ENCODE data around the gene CRACR2A.

The CRACR2A gene

DNA sequence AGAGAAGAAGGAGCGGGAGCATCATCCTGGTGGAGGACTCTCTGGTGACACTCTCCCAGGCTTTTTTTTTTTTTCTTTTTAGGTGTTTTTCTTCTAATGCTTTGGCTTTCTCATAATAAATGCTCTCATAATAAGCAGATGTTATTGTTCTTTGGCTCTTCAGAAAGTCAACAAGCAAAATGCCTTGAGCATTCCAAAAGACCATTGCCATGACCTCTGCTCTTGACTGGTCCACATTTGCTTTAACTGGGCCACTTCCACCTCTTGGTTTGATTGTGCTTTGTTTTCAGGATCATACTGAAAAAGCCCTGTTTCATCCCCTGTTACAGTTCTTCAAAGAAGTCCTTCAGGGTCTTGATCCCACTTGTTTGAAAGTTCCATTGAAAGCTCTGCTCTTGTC is 36.9 kb downstream of the CRACR2A start:
- ChIA-PET CTCF (no interaction called here), POLR2A (no interaction called here)
- H3K36me3 ChIP-seq (ENCODE audit: control insufficient read depth in 4 of 4, insufficient read depth in 4 of 4, low read length in 3 of 4) = peaks cover 0 to 23% (median 9%) of the 10 kb centered on the region in 4 experiments
- no CpG with 5 or more reads among the region's 1 CpG for WGBS (ENCODE audit: insufficient coverage)
- H3K9me3 ChIP-seq (ENCODE audit: control extremely low read depth in 1 of 5, control insufficient read depth in 4 of 5, insufficient read depth in 2 of 5, low read depth in 1 of 5, low read length in 4 of 5) = no peaks in the 10 kb centered on the region
- DNase-seq = no peak
- no peak overlapping the region for H3K4me3 ChIP-seq (ENCODE audit: control insufficient read depth in 1 of 7, extremely low read depth in 1 of 7, insufficient read depth in 4 of 7, low read depth in 2 of 7, low read length in 6 of 7)
- H3K27me3 ChIP-seq (replicated peaks in 2 of 5; ENCODE audit: control insufficient read depth in 4 of 5, insufficient read depth in 5 of 5, low read length in 4 of 5) = no peaks in the 10 kb centered on the region
- peaks cover 0 to 6% (median 3%) of the 10 kb centered on the region in 4 experiments for H3K4me1 ChIP-seq (ENCODE audit: control extremely low read depth in 1 of 4, control insufficient read depth in 4 of 4, insufficient read depth in 4 of 4, low read length in 3 of 4)
- no peak overlapping the region for H3K27ac ChIP-seq (ENCODE audit: insufficient read depth in 1 of 2, low read depth in 1 of 2, low read length in 2 of 2, poor library complexity in 1 of 2, severe bottlenecking in 2 of 2)

DNA sequence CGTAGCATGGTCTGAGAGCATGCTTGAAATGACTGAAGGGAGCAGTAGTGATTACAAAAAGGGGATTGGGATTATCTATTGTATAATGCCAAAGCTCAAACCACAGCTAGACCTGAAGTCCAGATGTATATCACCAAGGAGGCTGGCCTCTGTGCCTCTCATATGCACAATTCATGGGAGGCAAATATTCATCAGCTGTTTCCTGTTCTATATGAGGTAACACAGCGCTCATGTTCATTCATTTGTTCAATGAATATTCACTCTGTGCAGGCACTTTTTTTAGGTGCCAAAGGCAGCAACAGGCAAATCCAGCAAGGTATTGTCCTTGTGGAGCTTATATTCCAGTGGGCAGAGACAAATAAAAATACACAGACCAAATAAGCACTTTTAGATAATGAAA is 39.0 kb downstream of the CRACR2A start:
- no peak for DNase-seq
- H3K9me3 ChIP-seq (ENCODE audit: control extremely low read depth in 1 of 5, control insufficient read depth in 4 of 5, insufficient read depth in 2 of 5, low read depth in 1 of 5, low read length in 4 of 5) = no peaks in the 10 kb centered on the region
- ChIA-PET CTCF (no interaction called here), POLR2A (no interaction called here)
- H3K27me3 ChIP-seq (replicated peaks in 2 of 5; ENCODE audit: control insufficient read depth in 4 of 5, insufficient read depth in 5 of 5, low read length in 4 of 5) = no peaks in the 10 kb centered on the region
- no peak overlapping the region for H3K4me3 ChIP-seq (ENCODE audit: control insufficient read depth in 1 of 7, extremely low read depth in 1 of 7, insufficient read depth in 4 of 7, low read depth in 2 of 7, low read length in 6 of 7)
- 100% methylated on average over 2 of the region's 2 CpGs for WGBS (ENCODE audit: insufficient coverage)
- peaks cover 0 to 26% (median 9%) of the 10 kb centered on the region in 4 experiments for H3K36me3 ChIP-seq (ENCODE audit: control insufficient read depth in 4 of 4, insufficient read depth in 4 of 4, low read length in 3 of 4)
- peaks cover 0 to 6% (median 3%) of the 10 kb centered on the region in 4 experiments for H3K4me1 ChIP-seq (ENCODE audit: control extremely low read depth in 1 of 4, control insufficient read depth in 4 of 4, insufficient read depth in 4 of 4, low read length in 3 of 4)
- H3K27ac ChIP-seq (ENCODE audit: insufficient read depth in 1 of 2, low read depth in 1 of 2, low read length in 2 of 2, poor library complexity in 1 of 2, severe bottlenecking in 2 of 2) = no peak overlapping the region

DNA sequence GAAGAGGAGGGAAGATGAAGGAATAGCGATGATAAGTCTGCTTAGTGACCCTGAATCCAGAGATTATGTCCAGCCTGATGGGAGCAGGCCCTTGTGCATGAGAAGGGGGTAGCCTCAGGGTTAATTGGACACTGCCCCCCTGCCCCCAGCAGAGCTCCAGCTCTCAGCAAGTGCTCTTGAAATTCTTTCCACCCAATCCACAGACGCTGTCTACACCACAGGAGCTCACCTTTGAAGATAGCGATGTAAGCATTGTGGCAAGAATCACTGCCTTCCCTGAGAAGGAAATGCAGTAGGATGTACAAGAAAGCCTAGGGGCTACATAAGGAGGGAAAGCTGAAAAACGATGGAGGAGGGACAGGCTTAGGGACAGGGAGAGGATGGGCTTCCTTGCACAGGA is 39.4 kb downstream of the CRACR2A start:
- H3K4me3 ChIP-seq (ENCODE audit: control insufficient read depth in 1 of 7, extremely low read depth in 1 of 7, insufficient read depth in 4 of 7, low read depth in 2 of 7, low read length in 6 of 7) = no peak overlapping the region
- no peak overlapping the region for H3K27ac ChIP-seq (ENCODE audit: insufficient read depth in 1 of 2, low read depth in 1 of 2, low read length in 2 of 2, poor library complexity in 1 of 2, severe bottlenecking in 2 of 2)
- no peaks in the 10 kb centered on the region for H3K27me3 ChIP-seq (replicated peaks in 2 of 5; ENCODE audit: control insufficient read depth in 4 of 5, insufficient read depth in 5 of 5, low read length in 4 of 5)
- 100% methylated on average over 3 of the region's 4 CpGs for WGBS (ENCODE audit: insufficient coverage)
- peaks cover 0 to 26% (median 9%) of the 10 kb centered on the region in 4 experiments for H3K36me3 ChIP-seq (ENCODE audit: control insufficient read depth in 4 of 4, insufficient read depth in 4 of 4, low read length in 3 of 4)
- no peaks in the 10 kb centered on the region for H3K9me3 ChIP-seq (ENCODE audit: control extremely low read depth in 1 of 5, control insufficient read depth in 4 of 5, insufficient read depth in 2 of 5, low read depth in 1 of 5, low read length in 4 of 5)
- POLR2A ChIA-PET = no interaction called here
- peaks cover 0 to 6% (median 3%) of the 10 kb centered on the region in 4 experiments for H3K4me1 ChIP-seq (ENCODE audit: control extremely low read depth in 1 of 4, control insufficient read depth in 4 of 4, insufficient read depth in 4 of 4, low read length in 3 of 4)
- DNase-seq = no peak
- CTCF ChIA-PET = interaction anchor here (1.6 kb wide), 1 partner anchor 10 kb away, joined by 4 read pairs; no protein-coding TSS in a partner anchor

DNA sequence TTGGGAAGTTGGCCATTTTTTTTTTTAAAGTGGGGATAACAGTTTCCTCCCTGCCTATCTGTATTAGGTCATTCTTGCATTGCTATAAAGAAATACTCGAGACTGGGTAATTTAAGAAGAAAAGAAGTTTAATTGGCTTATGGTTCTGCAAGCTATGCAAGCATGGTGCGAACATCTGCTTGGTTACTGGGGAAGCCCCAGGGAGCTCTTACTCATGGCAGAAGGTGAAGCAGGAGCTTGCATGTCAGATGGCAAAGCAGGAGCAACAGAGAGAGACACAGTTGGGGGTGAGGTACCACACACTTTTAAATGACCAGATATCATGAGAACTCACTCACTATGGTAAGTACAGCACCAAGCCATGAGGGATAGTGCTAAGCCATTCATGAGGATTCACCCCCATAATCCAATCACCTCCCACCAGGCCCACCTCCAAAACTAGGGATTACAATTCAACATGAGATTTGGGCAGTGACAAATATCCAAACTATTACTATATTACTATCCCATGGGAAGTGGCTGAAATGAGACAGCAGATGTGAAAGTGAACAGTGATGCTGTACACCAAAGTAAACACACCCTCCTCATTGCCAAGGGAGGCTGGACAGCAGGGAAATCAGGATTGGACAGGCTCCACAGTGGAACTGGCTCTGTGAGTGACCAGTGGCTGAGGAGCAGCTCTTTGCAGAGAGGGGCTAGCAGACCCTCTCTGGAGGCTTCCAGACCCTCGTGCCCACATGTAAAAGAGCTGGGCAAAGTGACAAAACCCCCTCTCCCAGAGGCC is 40.5 kb downstream of the CRACR2A start:
- CTCF ChIA-PET = interaction anchor here (1.6 kb wide), 1 partner anchor 11 kb away, joined by 4 read pairs; no protein-coding TSS in a partner anchor
- Histone ChIP-seq H3K36me3 (ENCODE audit: control insufficient read depth in 4 of 4, insufficient read depth in 4 of 4, low read length in 3 of 4) (peaks cover 0 to 24% (median 9%) of the 10 kb centered on the region in 4 experiments), H3K9me3 (ENCODE audit: control extremely low read depth in 1 of 5, control insufficient read depth in 4 of 5, insufficient read depth in 2 of 5, low read depth in 1 of 5, low read length in 4 of 5) (no peaks in the 10 kb centered on the region), H3K4me1 (ENCODE audit: control extremely low read depth in 1 of 4, control insufficient read depth in 4 of 4, insufficient read depth in 4 of 4, low read length in 3 of 4) (no peaks in the 10 kb centered on the region), H3K4me3 (ENCODE audit: control insufficient read depth in 1 of 7, extremely low read depth in 1 of 7, insufficient read depth in 4 of 7, low read depth in 2 of 7, low read length in 6 of 7) (no peak overlapping the region), H3K27ac (ENCODE audit: insufficient read depth in 1 of 2, low read depth in 1 of 2, low read length in 2 of 2, poor library complexity in 1 of 2, severe bottlenecking in 2 of 2) (no peak overlapping the region), H3K27me3 (replicated peaks in 2 of 5; ENCODE audit: control insufficient read depth in 4 of 5, insufficient read depth in 5 of 5, low read length in 4 of 5) (no peaks in the 10 kb centered on the region)
- DNase-seq = no peak
- WGBS (ENCODE audit: insufficient coverage) = 100% methylated on average over 3 of the region's 3 CpGs
- POLR2A ChIA-PET = no interaction called here

DNA sequence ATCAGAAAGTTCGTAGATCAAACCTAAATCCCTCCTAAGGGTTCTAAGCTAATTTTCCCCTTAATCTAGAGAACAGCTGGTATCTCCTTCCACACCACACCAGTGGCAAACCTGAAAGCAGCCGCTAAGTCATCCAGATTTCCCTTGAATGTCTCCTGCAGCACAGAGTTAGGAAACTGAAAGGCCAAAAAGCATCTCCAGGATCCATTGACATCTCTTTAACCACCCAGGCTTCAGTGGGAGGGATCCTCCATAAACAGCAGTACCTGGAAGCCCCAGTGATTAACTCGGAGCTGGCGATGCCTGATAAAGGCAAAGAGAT is 47.6 kb downstream of the CRACR2A start:
- peak overlapping the region in 1 of 2 experiments; percentile 23 for H3K27ac ChIP-seq (ENCODE audit: insufficient read depth in 1 of 2, low read depth in 1 of 2, low read length in 2 of 2, poor library complexity in 1 of 2, severe bottlenecking in 2 of 2)
- H3K9me3 ChIP-seq (ENCODE audit: control extremely low read depth in 1 of 5, control insufficient read depth in 4 of 5, insufficient read depth in 2 of 5, low read depth in 1 of 5, low read length in 4 of 5) = peaks cover 0 to 7% (median 3%) of the 10 kb centered on the region in 5 experiments
- peaks cover 0 to 9% (median 8%) of the 10 kb centered on the region in 4 experiments for H3K4me1 ChIP-seq (ENCODE audit: control extremely low read depth in 1 of 4, control insufficient read depth in 4 of 4, insufficient read depth in 4 of 4, low read length in 3 of 4)
- 94% methylated on average over 4 of the region's 4 CpGs for WGBS (ENCODE audit: insufficient coverage)
- peak overlapping the region in 1 of 7 experiments; percentile 51 for H3K4me3 ChIP-seq (ENCODE audit: control insufficient read depth in 1 of 7, extremely low read depth in 1 of 7, insufficient read depth in 4 of 7, low read depth in 2 of 7, low read length in 6 of 7)
- peaks cover 0 to 5% (median 2%) of the 10 kb centered on the region in 4 experiments for H3K36me3 ChIP-seq (ENCODE audit: control insufficient read depth in 4 of 4, insufficient read depth in 4 of 4, low read length in 3 of 4)
- CTCF ChIA-PET = no interaction called here
- DNase-seq = no peak
- POLR2A ChIA-PET = no interaction called here
- H3K27me3 ChIP-seq (replicated peaks in 2 of 5; ENCODE audit: control insufficient read depth in 4 of 5, insufficient read depth in 5 of 5, low read length in 4 of 5) = no peaks in the 10 kb centered on the region

DNA sequence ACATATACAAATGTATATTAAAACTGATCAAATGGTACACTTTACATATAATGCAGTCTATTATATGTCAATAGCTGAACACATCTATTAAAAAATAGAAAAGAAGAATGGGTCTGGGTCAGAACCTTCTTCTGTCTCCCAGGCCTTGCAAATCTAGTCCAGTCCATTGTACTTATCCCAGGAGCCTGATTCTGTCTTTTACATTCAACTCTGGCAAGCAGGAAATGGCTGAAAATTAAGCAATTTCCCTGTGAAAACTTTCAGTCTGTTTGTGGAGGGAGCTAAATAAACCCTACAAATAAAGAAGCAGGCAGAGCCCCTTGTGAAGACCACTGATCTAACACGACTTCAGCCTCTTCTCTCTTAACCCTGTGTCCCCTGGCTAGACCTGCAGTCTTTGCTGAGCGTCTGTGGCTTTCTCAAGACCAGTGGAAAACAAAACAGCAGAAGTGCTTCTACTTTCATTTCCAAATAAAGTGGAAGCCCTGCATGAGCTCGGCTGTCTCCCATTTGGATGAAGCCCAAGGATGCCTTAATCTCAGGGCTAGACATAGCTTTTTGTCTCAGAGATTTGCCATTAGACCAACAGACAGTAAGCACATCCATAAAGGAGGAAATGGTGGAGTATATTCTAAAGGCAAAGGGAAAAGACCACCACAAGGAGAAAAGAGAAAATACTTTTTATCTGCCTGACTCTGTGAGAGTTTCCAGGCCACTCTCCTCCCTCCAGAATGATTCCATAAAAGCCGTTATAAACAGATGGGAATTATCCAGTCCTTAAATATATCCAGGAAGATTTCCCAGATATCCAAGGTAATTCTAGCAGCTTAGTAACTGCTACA is 48.2 kb downstream of the CRACR2A start:
- POLR2A ChIA-PET = interaction anchor here (0.6 kb wide), 1 partner anchor 13 kb away, joined by 3 read pairs; no protein-coding TSS in a partner anchor
- H3K27me3 ChIP-seq (replicated peaks in 2 of 5; ENCODE audit: control insufficient read depth in 4 of 5, insufficient read depth in 5 of 5, low read length in 4 of 5) = no peaks in the 10 kb centered on the region

More for the DNA sequence above, 48.2 kb downstream of the CRACR2A start:
- Histone ChIP-seq H3K9me3 (ENCODE audit: control extremely low read depth in 1 of 5, control insufficient read depth in 4 of 5, insufficient read depth in 2 of 5, low read depth in 1 of 5, low read length in 4 of 5) (peaks cover 0 to 7% (median 3%) of the 10 kb centered on the region in 5 experiments), H3K27ac (ENCODE audit: insufficient read depth in 1 of 2, low read depth in 1 of 2, low read length in 2 of 2, poor library complexity in 1 of 2, severe bottlenecking in 2 of 2) (peak overlapping the region in 1 of 2 experiments; percentile 23), H3K4me1 (ENCODE audit: control extremely low read depth in 1 of 4, control insufficient read depth in 4 of 4, insufficient read depth in 4 of 4, low read length in 3 of 4) (peaks cover 0 to 9% (median 8%) of the 10 kb centered on the region in 4 experiments), H3K36me3 (ENCODE audit: control insufficient read depth in 4 of 4, insufficient read depth in 4 of 4, low read length in 3 of 4) (peaks cover 0 to 5% (median 2%) of the 10 kb centered on the region in 4 experiments), H3K4me3 (ENCODE audit: control insufficient read depth in 1 of 7, extremely low read depth in 1 of 7, insufficient read depth in 4 of 7, low read depth in 2 of 7, low read length in 6 of 7) (peak overlapping the region in 4 of 7 experiments; percentile 19 to 60 (median 42))
- DNase-seq = peak in 2 of 3 donors; percentile 28 to 31
- WGBS (ENCODE audit: insufficient coverage) = 19% methylated on average over 4 of the region's 4 CpGs
- CTCF ChIA-PET = interaction anchor here (1.0 kb wide), 1 partner anchor 16 kb away, joined by 3 read pairs; no protein-coding TSS in a partner anchor
